Natural killer cell treated with Interleukin-12 subunit alpha and Interleukin-12 subunit beta and Interleukin-15 and Interleukin-18, amount 100 ng/mL, for 72 hours (primary cell): ENCODE data around the gene PGM1. TPM values are rescaled to one million over a fixed set of nuclear protein-coding genes. Genes with fewer than 3 reads are reported as not detected.

ENCODE experiments used
- ATAC-seq, 2 donors: fragments of 150-1000 bp; cut with Tn5 transposase in 1 of 2; sonication (Bioruptor Pico), chemical (Tn5 transposase) in 1 of 2; 2 replicates each; pipeline ENCODE4 v1.10.0; 2021
- DNase-seq: peaks from one replicate; pipeline ENCODE4 v3.0.0; 2022; ENCODE audit warnings: low spot score
- H3K27ac Mint-ChIP-seq, 2 donors: 1 replicate in 1 of 2; 2 replicates in 1 of 2; pipeline ENCODE4 v1.8.0; 2022; ENCODE audit warnings: mixed read lengths in 2 of 2, mild to moderate bottlenecking in 1 of 2, moderate library complexity in 1 of 2
- H3K27me3 Mint-ChIP-seq, 2 donors: 1 replicate in 1 of 2; 2 replicates in 1 of 2; pipeline ENCODE4 v1.8.0; 2022; ENCODE audit warnings: mixed read lengths in 2 of 2
- H3K36me3 Mint-ChIP-seq: one replicate; pipeline ENCODE4 v1.8.0; 2022; ENCODE audit warnings: mixed read lengths
- H3K4me1 Mint-ChIP-seq, 2 donors: 1 replicate in 1 of 2; 2 replicates in 1 of 2; pipeline ENCODE4 v1.8.0; 2022; ENCODE audit warnings: low read depth in 2 of 2, mixed read lengths in 2 of 2, mild to moderate bottlenecking in 1 of 2
- H3K4me3 Mint-ChIP-seq: one replicate; pipeline ENCODE4 v1.8.0; 2022; ENCODE audit warnings: mixed read lengths
- H3K9me3 Mint-ChIP-seq: 2 replicates; pipeline ENCODE4 v1.8.0; 2022; ENCODE audit warnings: mixed read lengths
- total RNA-seq, 2 donors: library from RNA; stranded (reverse); gene quantifications; one replicate each; pipeline ENCODE4 v1.2.3, GENCODE V29; 2022

PGM1 gene
- total RNA-seq, 2 donors from 2014 or later: 43.7 to 54.6 TPM

GRCh38 chr1:63612564-63612963 is 19.4 kb downstream of the PGM1 start:
- DNase-seq: no peak
- H3K36me3 Mint-ChIP-seq: no peaks in the 10 kb centered on the region
- no peak overlapping the region for H3K27ac Mint-ChIP-seq
- H3K27me3 Mint-ChIP-seq: no peaks in the 10 kb centered on the region
- no peak for ATAC-seq
- peaks cover 5 to 20% of the 10 kb centered on the region in 2 donors for H3K4me1 Mint-ChIP-seq
- H3K9me3 Mint-ChIP-seq: no peaks in the 10 kb centered on the region
- H3K4me3 Mint-ChIP-seq: no peak overlapping the region

DNA sequence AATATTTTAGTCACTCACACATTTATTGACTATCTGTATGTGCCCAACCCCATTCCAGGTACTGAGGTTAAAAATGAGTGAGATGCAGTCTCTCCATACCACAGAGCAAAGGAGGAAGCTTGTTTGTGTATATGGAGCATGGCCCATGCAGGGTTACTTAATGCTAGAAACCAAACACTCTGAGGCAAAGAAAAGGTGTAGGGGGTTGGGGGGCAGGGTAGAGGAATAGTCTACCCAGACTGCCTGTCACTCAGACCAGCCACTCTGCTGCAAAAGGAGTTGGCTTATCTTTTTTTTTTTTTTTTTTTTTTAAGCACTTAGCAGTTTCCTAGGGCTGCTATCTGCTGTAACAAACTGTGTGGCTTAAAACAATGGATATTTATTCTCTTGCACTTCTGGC is 19.8 kb downstream of the PGM1 start:
- Mint-ChIP-seq H3K27ac (no peak overlapping the region), H3K4me1 (peaks cover 5 to 20% of the 10 kb centered on the region in 2 donors), H3K9me3 (no peaks in the 10 kb centered on the region), H3K4me3 (no peak overlapping the region), H3K27me3 (no peaks in the 10 kb centered on the region), H3K36me3 (no peaks in the 10 kb centered on the region)
- no peak for DNase-seq
- ATAC-seq: no peak

DNA sequence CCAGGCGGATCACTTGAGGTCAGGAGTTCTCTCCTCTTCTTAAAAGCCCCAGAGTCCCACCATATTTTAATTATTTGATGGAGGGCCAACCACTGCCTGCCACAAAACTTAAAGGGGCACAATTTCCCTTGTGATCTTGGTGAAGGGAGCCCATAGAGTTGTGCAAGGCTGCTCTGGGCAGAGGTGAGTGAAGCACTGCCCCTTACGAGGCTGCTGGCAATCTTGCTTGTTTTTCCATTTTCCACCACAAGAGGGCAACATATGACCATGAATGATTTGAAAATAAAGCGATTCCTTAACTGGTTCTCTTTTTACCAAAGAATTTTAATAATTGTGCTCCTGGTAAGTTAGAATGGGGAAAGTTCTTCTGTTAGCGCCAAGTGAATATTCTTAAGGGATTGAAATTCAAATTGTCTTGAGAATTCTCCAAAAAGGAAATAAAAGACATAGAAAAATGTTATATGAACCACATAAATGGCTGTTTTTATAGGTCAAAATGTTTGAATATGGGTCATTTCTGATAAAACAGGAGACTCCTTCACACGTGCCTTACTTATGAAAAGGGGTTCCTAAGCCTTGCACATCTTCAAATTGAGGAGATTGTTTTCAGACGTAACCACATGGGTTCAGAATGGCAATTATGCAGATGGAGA is 22.7 kb downstream of the PGM1 start:
- H3K36me3 Mint-ChIP-seq: no peaks in the 10 kb centered on the region
- H3K9me3 Mint-ChIP-seq: no peaks in the 10 kb centered on the region
- H3K4me3 Mint-ChIP-seq: no peak overlapping the region
- ATAC-seq (peak; percentile 70 to 72), DNase-seq (peak; percentile 87)
- peaks cover 0 to 11% of the 10 kb centered on the region in 2 donors for H3K4me1 Mint-ChIP-seq
- H3K27me3 Mint-ChIP-seq: no peaks in the 10 kb centered on the region
- H3K27ac Mint-ChIP-seq: no peak overlapping the region

DNA sequence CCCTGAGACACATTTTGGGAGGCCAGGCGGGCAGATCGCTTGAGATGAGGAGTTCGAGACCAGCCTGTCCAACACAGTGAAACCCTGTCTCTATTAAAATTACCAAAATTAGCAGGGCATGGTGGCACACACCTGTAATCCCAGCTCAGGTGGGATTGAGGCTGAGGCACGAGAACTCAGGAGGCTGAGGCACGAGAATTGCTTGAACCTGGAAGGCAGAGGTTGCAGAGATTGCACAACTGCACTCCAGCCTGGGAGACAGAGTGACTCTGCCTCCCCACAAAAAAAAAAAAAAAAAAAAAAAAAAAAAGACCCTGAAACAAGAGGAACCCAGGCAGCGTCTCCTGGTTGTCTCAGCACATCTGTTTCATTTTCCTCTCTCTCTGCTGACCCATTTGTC is 24.2 kb downstream of the PGM1 start:
- Mint-ChIP-seq H3K36me3 (no peaks in the 10 kb centered on the region), H3K4me1 (peaks cover 0 to 7% of the 10 kb centered on the region in 2 donors), H3K27ac (no peak overlapping the region), H3K9me3 (no peaks in the 10 kb centered on the region), H3K27me3 (no peaks in the 10 kb centered on the region), H3K4me3 (no peak overlapping the region)
- DNase-seq: no peak
- ATAC-seq: no peak

DNA sequence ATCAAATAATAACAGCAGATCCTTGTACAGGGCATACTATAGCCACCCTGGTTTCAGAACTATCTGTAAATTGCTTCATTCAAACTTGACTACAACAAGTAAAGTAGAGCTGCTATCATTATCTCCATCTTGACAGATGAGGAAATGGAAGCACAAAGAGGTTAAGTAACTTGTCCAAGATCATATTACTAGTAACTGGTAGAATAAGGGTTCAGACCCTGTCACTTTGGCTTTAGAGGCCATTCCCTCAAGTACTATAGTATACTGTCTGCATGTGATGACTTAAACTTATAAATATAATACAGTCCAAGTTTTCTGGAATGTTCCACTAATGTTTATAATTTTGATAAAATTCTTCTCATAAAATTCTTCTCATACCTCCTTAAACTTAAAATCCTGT is 24.8 kb downstream of the PGM1 start:
- H3K4me3 Mint-ChIP-seq: no peak overlapping the region
- H3K4me1 Mint-ChIP-seq: peaks cover 0 to 3% of the 10 kb centered on the region in 2 donors
- no peaks in the 10 kb centered on the region for H3K9me3 Mint-ChIP-seq
- no peak for DNase-seq
- no peaks in the 10 kb centered on the region for H3K27me3 Mint-ChIP-seq
- H3K36me3 Mint-ChIP-seq: no peaks in the 10 kb centered on the region
- no peak for ATAC-seq
- no peak overlapping the region for H3K27ac Mint-ChIP-seq

DNA sequence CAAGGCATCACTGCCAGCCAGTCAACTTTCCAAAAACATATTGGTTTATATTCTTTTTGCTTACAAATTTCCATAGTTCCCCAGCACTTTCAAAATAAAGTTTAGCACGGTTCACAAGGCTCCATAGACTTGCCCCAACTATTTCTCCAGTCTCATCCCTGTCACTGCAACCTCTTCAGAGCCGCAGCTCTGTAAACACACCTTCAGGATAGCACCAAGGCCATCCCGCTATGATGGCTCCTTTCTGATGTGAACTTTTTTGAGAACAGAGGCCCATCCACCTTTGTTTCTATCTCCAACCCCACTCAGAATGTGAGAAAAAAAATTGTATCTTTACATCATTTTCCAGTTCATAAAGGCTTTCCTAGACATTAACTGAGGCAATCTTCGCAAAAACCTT is 26.3 kb downstream of the PGM1 start:
- no peak for DNase-seq
- Mint-ChIP-seq H3K9me3 (no peaks in the 10 kb centered on the region), H3K4me1 (peaks cover 4 to 6% of the 10 kb centered on the region in 2 donors), H3K36me3 (no peaks in the 10 kb centered on the region), H3K4me3 (no peak overlapping the region), H3K27ac (no peak overlapping the region), H3K27me3 (no peaks in the 10 kb centered on the region)
- no peak for ATAC-seq

- Mint-ChIP-seq H3K27ac (no peak overlapping the region), H3K4me1 (peaks cover 5 to 10% of the 10 kb centered on the region in 2 donors), H3K27me3 (no peaks in the 10 kb centered on the region), H3K36me3 (no peaks in the 10 kb centered on the region), H3K9me3 (no peaks in the 10 kb centered on the region), H3K4me3 (no peak overlapping the region)
- DNase-seq: no peak
- no peak for ATAC-seq
These were observed 27.5 kb downstream of the PGM1 start for GRCh38 chr1:63620671-63621070.

GRCh38 chr1:63621075-63621474 is 27.9 kb downstream of the PGM1 start:
- H3K27me3 Mint-ChIP-seq: no peaks in the 10 kb centered on the region
- peaks cover 8 to 14% of the 10 kb centered on the region in 2 donors for H3K4me1 Mint-ChIP-seq
- ATAC-seq: no peak
- no peak overlapping the region for H3K4me3 Mint-ChIP-seq
- no peaks in the 10 kb centered on the region for H3K36me3 Mint-ChIP-seq
- no peak overlapping the region for H3K27ac Mint-ChIP-seq
- no peaks in the 10 kb centered on the region for H3K9me3 Mint-ChIP-seq
- no peak for DNase-seq

- ATAC-seq: no peak
- H3K4me1 Mint-ChIP-seq: peaks cover 8 to 16% of the 10 kb centered on the region in 2 donors
- H3K4me3 Mint-ChIP-seq: no peak overlapping the region
- no peak for DNase-seq
- no peaks in the 10 kb centered on the region for H3K9me3 Mint-ChIP-seq
- no peaks in the 10 kb centered on the region for H3K27me3 Mint-ChIP-seq
- H3K27ac Mint-ChIP-seq: no peak overlapping the region
- no peaks in the 10 kb centered on the region for H3K36me3 Mint-ChIP-seq
These were observed 28.5 kb downstream of the PGM1 start for GRCh38 chr1:63621698-63622097.

- no peaks in the 10 kb centered on the region for H3K27me3 Mint-ChIP-seq
- DNase-seq: no peak
- H3K9me3 Mint-ChIP-seq: no peaks in the 10 kb centered on the region
- H3K36me3 Mint-ChIP-seq: no peaks in the 10 kb centered on the region
- H3K4me1 Mint-ChIP-seq: peaks cover 8 to 22% of the 10 kb centered on the region in 2 donors
- no peak overlapping the region for H3K4me3 Mint-ChIP-seq
- no peak overlapping the region for H3K27ac Mint-ChIP-seq
- ATAC-seq: no peak
These were observed 29.8 kb downstream of the PGM1 start for GRCh38 chr1:63622849-63623566.

- Mint-ChIP-seq H3K4me1 (peaks cover 8 to 22% of the 10 kb centered on the region in 2 donors), H3K27ac (no peak overlapping the region), H3K27me3 (no peaks in the 10 kb centered on the region), H3K9me3 (no peaks in the 10 kb centered on the region), H3K36me3 (no peaks in the 10 kb centered on the region), H3K4me3 (no peak overlapping the region)
- ATAC-seq (no peak), DNase-seq (no peak)
These were observed 30.7 kb downstream of the PGM1 start for GRCh38 chr1:63623952-63624351.

- no peaks in the 10 kb centered on the region for H3K9me3 Mint-ChIP-seq
- H3K4me3 Mint-ChIP-seq: no peak overlapping the region
- peaks cover 8 to 21% of the 10 kb centered on the region in 2 donors for H3K4me1 Mint-ChIP-seq
- DNase-seq: no peak
- H3K27me3 Mint-ChIP-seq: no peaks in the 10 kb centered on the region
- no peaks in the 10 kb centered on the region for H3K36me3 Mint-ChIP-seq
- no peak for ATAC-seq
- no peak overlapping the region for H3K27ac Mint-ChIP-seq
These were observed 31.7 kb downstream of the PGM1 start for GRCh38 chr1:63624911-63625310.

DNA sequence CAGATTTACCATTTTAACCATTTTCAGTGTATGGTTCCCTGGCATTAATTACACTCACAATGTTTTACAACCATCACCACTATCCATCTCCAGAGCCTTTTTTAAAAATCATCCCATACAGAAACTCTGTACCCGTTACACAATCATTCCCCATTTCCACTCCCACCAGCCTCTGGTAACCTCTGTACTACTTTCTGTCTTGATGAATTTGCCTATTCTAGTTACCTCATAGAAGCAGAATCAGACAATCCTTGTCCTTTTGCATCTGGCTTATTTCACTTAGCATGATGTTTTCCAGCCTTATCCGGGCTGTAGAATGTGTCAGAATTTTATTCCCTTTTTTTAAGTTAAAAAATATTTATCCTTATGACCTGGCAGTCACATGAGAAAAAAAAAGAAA is 33.0 kb downstream of the PGM1 start:
- Mint-ChIP-seq H3K4me1 (peaks cover 8 to 21% of the 10 kb centered on the region in 2 donors), H3K27ac (no peak overlapping the region), H3K9me3 (no peaks in the 10 kb centered on the region), H3K4me3 (no peak overlapping the region), H3K27me3 (no peaks in the 10 kb centered on the region), H3K36me3 (no peaks in the 10 kb centered on the region)
- ATAC-seq (no peak), DNase-seq (no peak)

DNA sequence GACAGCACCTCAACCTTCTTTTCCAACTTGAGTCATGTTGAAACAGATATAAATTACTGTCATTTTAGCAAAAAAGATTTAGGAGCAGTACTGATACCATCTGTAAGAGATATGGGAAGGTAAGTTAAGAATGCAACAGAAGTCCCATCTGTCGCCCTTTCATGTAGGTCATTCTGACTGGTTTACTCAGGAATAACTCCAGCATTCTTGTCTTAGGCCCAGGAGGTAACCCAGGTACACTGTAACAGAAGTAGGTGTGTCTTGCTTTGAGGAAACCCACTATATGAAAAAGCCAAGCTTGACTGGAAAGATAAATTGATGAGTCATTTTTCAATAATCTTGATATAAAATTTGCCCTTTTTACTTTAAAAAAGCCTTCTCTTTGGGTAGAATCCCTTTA is 35.4 kb downstream of the PGM1 start:
- Mint-ChIP-seq H3K9me3 (no peaks in the 10 kb centered on the region), H3K4me3 (no peak overlapping the region), H3K4me1 (peaks cover 5 to 21% of the 10 kb centered on the region in 2 donors), H3K27me3 (no peaks in the 10 kb centered on the region), H3K27ac (no peak overlapping the region), H3K36me3 (peaks cover 5% of the 10 kb centered on the region)
- DNase-seq: no peak
- ATAC-seq: no peak
